GM23338 (cell line): ENCODE results near the gene WWOX.

Source experiments
- CREB1 ChIP-seq: fragments of 250-450 bp; sonication (Bioruptor Pico); IDR thresholded peaks from 2 replicates; pipeline ENCODE4 v1.5.0; 2020; ENCODE audit warnings: low read depth, mild to moderate bottlenecking, moderate library complexity
- ETS1 ChIP-seq: IDR thresholded peaks from 2 replicates; pipeline ENCODE4 v1.6.1; 2016; ENCODE audit warnings: antibody characterized with exemption
- EZH2 ChIP-seq: fragments of 200-600 bp; sonication (generic); IDR thresholded peaks from one replicate; pipeline ENCODE4 v1.8.0; 2017; ENCODE audit warnings: antibody characterized with exemption, mild to moderate bottlenecking, low read depth; ENCODE audit not compliant: unreplicated experiment
- EZH2phosphoT487 ChIP-seq: fragments of 200-600 bp; sonication (generic); IDR thresholded peaks from one replicate; pipeline ENCODE4 v1.8.1; 2018; ENCODE audit warnings: antibody characterized with exemption; ENCODE audit not compliant: unreplicated experiment
- POLR2AphosphoS5 ChIP-seq: IDR thresholded peaks from 2 replicates; pipeline ENCODE4 v1.6.1; 2016; ENCODE audit warnings: antibody characterized with exemption, low read depth
- REST ChIP-seq: IDR thresholded peaks from one replicate; pipeline ENCODE4 v1.6.1; 2018; ENCODE audit warnings: antibody characterized with exemption; ENCODE audit not compliant: unreplicated experiment
- STAT1 ChIP-seq: IDR thresholded peaks from one replicate; pipeline ENCODE4 v1.6.1; 2016; ENCODE audit warnings: antibody characterized with exemption; ENCODE audit not compliant: unreplicated experiment
- TF ChIP-seq, protein P1 (sequence below), 2 experiments: fragments of 200-600 bp in 1 of 2; sonication (generic) in 1 of 2; conservative IDR thresholded peaks; 2 replicates each; pipeline versions ENCODE4 v1.5.1 to v1.6.1; 2016 to 2017; ENCODE audit warnings: antibody characterized with exemption in 2 of 2, low read depth in 2 of 2, mild to moderate bottlenecking in 2 of 2, moderate library complexity in 1 of 2

GRCh38 chr16:79026117-79026516 is 926.7 kb downstream of the WWOX start:
- TF ChIP-seq, protein P1, sequence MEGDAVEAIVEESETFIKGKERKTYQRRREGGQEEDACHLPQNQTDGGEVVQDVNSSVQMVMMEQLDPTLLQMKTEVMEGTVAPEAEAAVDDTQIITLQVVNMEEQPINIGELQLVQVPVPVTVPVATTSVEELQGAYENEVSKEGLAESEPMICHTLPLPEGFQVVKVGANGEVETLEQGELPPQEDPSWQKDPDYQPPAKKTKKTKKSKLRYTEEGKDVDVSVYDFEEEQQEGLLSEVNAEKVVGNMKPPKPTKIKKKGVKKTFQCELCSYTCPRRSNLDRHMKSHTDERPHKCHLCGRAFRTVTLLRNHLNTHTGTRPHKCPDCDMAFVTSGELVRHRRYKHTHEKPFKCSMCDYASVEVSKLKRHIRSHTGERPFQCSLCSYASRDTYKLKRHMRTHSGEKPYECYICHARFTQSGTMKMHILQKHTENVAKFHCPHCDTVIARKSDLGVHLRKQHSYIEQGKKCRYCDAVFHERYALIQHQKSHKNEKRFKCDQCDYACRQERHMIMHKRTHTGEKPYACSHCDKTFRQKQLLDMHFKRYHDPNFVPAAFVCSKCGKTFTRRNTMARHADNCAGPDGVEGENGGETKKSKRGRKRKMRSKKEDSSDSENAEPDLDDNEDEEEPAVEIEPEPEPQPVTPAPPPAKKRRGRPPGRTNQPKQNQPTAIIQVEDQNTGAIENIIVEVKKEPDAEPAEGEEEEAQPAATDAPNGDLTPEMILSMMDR (conservative IDR thresholded peaks at IDR 0.05; ENCODE audit: low read depth in 2 of 2): no peak
- no peak for TF ChIP-seq EZH2phosphoT487
- TF ChIP-seq POLR2AphosphoS5: no peak
- TF ChIP-seq ETS1: no peak
- TF ChIP-seq EZH2: no peak
- TF ChIP-seq REST: no peak
- TF ChIP-seq STAT1: no peak
- no peak for TF ChIP-seq CREB1
